EL (cell line): ENCODE results near the gene SIN3A.
A peak's percentile ranks its signal among the peaks of the same experiment; 100 is the strongest.
"Not testable (repeated sequence)": the region's sequence is repeated elsewhere in the genome, so short reads cannot be mapped to it uniquely, and the experiment has no call there.

Experiments
- DNase-seq: peaks from one replicate; pipeline ENCODE4 v3.0.0-alpha.2; 2016

The SIN3A gene

GRCh38 chr15:75450307-75451201, 936 bp downstream of the SIN3A start:
- peak; percentile 99 for DNase-seq

- no peak for DNase-seq
These were observed 1.7 kb downstream of the SIN3A start for GRCh38 chr15:75449585-75450306.

- DNase-seq: not testable (repeated sequence)
These were observed 3.3 kb downstream of the SIN3A start for GRCh38 chr15:75448171-75448570.

GRCh38 chr15:75446151-75446550, 5.3 kb downstream of the SIN3A start:
- no peak for DNase-seq

- not testable (repeated sequence) for DNase-seq
These were observed 6.2 kb downstream of the SIN3A start for GRCh38 chr15:75445324-75445723.

GRCh38 chr15:75443972-75444453, 7.5 kb downstream of the SIN3A start:
- peak; percentile 70 for DNase-seq

GRCh38 chr15:75437721-75438120, 13.8 kb downstream of the SIN3A start:
- no peak for DNase-seq

GRCh38 chr15:75436881-75437280, 14.6 kb downstream of the SIN3A start:
- DNase-seq: no peak

GRCh38 chr15:75431682-75432081, 19.8 kb downstream of the SIN3A start:
- DNase-seq: no peak

GRCh38 chr15:75431270-75431669, 20.2 kb downstream of the SIN3A start:
- DNase-seq: no peak

- no peak for DNase-seq
These were observed 21.2 kb downstream of the SIN3A start for GRCh38 chr15:75430259-75430658.

- no peak for DNase-seq
These were observed 23.3 kb downstream of the SIN3A start for GRCh38 chr15:75428152-75428551.

- no peak for DNase-seq
These were observed 25.5 kb downstream of the SIN3A start for GRCh38 chr15:75425966-75426500.

GRCh38 chr15:75422554-75422953, 28.9 kb downstream of the SIN3A start:
- no peak for DNase-seq

GRCh38 chr15:75420698-75421097, 30.8 kb downstream of the SIN3A start:
- DNase-seq: peak; percentile 10

GRCh38 chr15:75416584-75416983, 34.9 kb downstream of the SIN3A start:
- no peak for DNase-seq

- DNase-seq: no peak
These were observed 41.3 kb downstream of the SIN3A start for GRCh38 chr15:75410196-75410595.

- DNase-seq: no peak
These were observed 44.4 kb downstream of the SIN3A start for GRCh38 chr15:75407083-75407482.

- DNase-seq: no peak
These were observed 47.6 kb downstream of the SIN3A start for GRCh38 chr15:75403892-75404291.

- DNase-seq: peak; percentile 45
These were observed 54.0 kb downstream of the SIN3A start for GRCh38 chr15:75397494-75397893.

- no peak for DNase-seq
These were observed 61.6 kb downstream of the SIN3A start for GRCh38 chr15:75389791-75390382.

GRCh38 chr15:75383986-75384385, 67.5 kb downstream of the SIN3A start:
- DNase-seq: not testable (repeated sequence)

- no peak for DNase-seq
These were observed 70.7 kb downstream of the SIN3A start for GRCh38 chr15:75380773-75381172.
